ENCODE results near the gene ERO1A. TPM values are rescaled to one million over a fixed set of nuclear protein-coding genes. Genes with fewer than 3 reads are reported as not detected.

Gene ERO1A
- total RNA-seq, 6 experiments from 2014 or later = 31.2 to 162 (median 37.9) TPM

- intact Hi-C loops (cut with DNase I) = no loop called here
- no peak overlapping the region for H3K27ac ChIP-seq
- H3K4me1 ChIP-seq = peaks cover 0 to 19% (median 9%) of the 10 kb centered on the region in 4 donors
- no peaks in the 10 kb centered on the region for H3K27me3 ChIP-seq
- DNase-seq (peak in 1 of 3 donors; percentile 46), ATAC-seq (peak in 1 of 4 donors; percentile 34)
- no peaks in the 10 kb centered on the region for H3K36me3 ChIP-seq
- H3K9me3 ChIP-seq = no peaks in the 10 kb centered on the region
- TF ChIP-seq CTCF (IDR thresholded peaks at IDR 0.05) (no peak), POLR2A (IDR thresholded peaks at IDR 0.05) (no peak)
- WGBS (ENCODE audit: insufficient coverage, low coverage, low lambda C conversion rate, missing lambda C conversion rate) = 100% methylated on average over 1 of the region's 3 CpGs
- H3K4me3 ChIP-seq = no peak overlapping the region
Observed at GRCh38 chr14:52703225-52703624, 7.9 kb upstream of the ERO1A start.

GRCh38 chr14:52701223-52701622 lies 5.9 kb upstream of the ERO1A start:
- peak in 1 of 4 donors; percentile 10 for ATAC-seq
- WGBS (ENCODE audit: insufficient coverage, low coverage, low lambda C conversion rate, missing lambda C conversion rate) = 54% methylated on average over 3 of the region's 3 CpGs

GRCh38 chr14:52700701-52701172 lies 5.4 kb upstream of the ERO1A start:
- H3K9me3 ChIP-seq = no peaks in the 10 kb centered on the region
- H3K27ac ChIP-seq = peak overlapping the region; percentile 30 to 54 (median 51)
- peaks cover 0 to 18% (median 8%) of the 10 kb centered on the region in 4 donors for H3K4me1 ChIP-seq
- TF ChIP-seq POLR2A (IDR thresholded peaks at IDR 0.05) = no peak
- TF ChIP-seq CTCF (IDR thresholded peaks at IDR 0.05) = no peak
- ATAC-seq (peak; percentile 67 to 81 (median 72)), DNase-seq (no peak)
- H3K27me3 ChIP-seq = no peaks in the 10 kb centered on the region
- H3K36me3 ChIP-seq = no peaks in the 10 kb centered on the region
- 9% methylated on average over 2 of the region's 2 CpGs for WGBS (ENCODE audit: insufficient coverage, low coverage, low lambda C conversion rate, missing lambda C conversion rate)
- intact Hi-C loops (cut with DNase I) = no loop called here
- no peak overlapping the region for H3K4me3 ChIP-seq

More at GRCh38 chr14:52701223-52701622, 5.9 kb upstream of the ERO1A start:
- H3K9me3 ChIP-seq = no peaks in the 10 kb centered on the region
- no peak overlapping the region for H3K4me3 ChIP-seq
- TF ChIP-seq CTCF (IDR thresholded peaks at IDR 0.05) (no peak), POLR2A (IDR thresholded peaks at IDR 0.05) (no peak)
- intact Hi-C loops (cut with DNase I) = no loop called here
- no peaks in the 10 kb centered on the region for H3K27me3 ChIP-seq
- no peak for DNase-seq
- peaks cover 0 to 18% (median 8%) of the 10 kb centered on the region in 4 donors for H3K4me1 ChIP-seq
- H3K36me3 ChIP-seq = no peaks in the 10 kb centered on the region
- H3K27ac ChIP-seq = peak overlapping the region; percentile 30 to 54 (median 51)

GRCh38 chr14:52694761-52695480 lies 437 bp downstream of the ERO1A start:
- Histone ChIP-seq H3K36me3 (no peaks in the 10 kb centered on the region), H3K4me1 (peaks cover 0 to 30% (median 5%) of the 10 kb centered on the region in 4 donors), H3K27me3 (no peaks in the 10 kb centered on the region), H3K27ac (peak overlapping the region; percentile 92 to 99 (median 93)), H3K9me3 (no peaks in the 10 kb centered on the region), H3K4me3 (peak overlapping the region; percentile 79 to 90 (median 83))
- 0% methylated on average over 4 of the region's 46 CpGs for WGBS (ENCODE audit: insufficient coverage, low coverage, low lambda C conversion rate, missing lambda C conversion rate)
- peak in 2 of 3 donors; percentile 61 to 69 for DNase-seq
- peak; percentile 30 to 58 (median 53) for ATAC-seq
- TF ChIP-seq CTCF (IDR thresholded peaks at IDR 0.05) = no peak
- TF ChIP-seq POLR2A (IDR thresholded peaks at IDR 0.05) = no peak
- intact Hi-C loops (cut with DNase I) = no loop called here

Data from right lobe of liver (tissue), 6 donors.